HepG2 (cell line): Measurements from ENCODE around the gene ADSS1. TPM values are rescaled to one million over a fixed set of nuclear protein-coding genes. Genes with fewer than 3 reads are reported as not detected.

Experiments
- ATAD3A ChIP-seq: sonication (generic); formaldehyde crosslinking; IDR thresholded peaks from 2 replicates; pipeline ENCODE4 v1.4.0; 2020; ENCODE audit warnings: missing genetic modification reagents
- CEBPG ChIP-seq: IDR thresholded peaks from 2 replicates; pipeline ENCODE4 v1.6.1; 2016
- CREM ChIP-seq, 2 experiments: sonication (generic) in 1 of 2; formaldehyde crosslinking in 1 of 2; IDR thresholded peaks; 2 replicates each; pipeline versions ENCODE4 v1.4.0 to v1.6.1; 2016 to 2020; ENCODE audit warnings: antibody characterized with exemption in 1 of 2, mild to moderate bottlenecking in 1 of 2, missing genetic modification reagents in 1 of 2
- ERF ChIP-seq: IDR thresholded peaks from 2 replicates; pipeline ENCODE4 v1.6.1; 2018; ENCODE audit warnings: missing biosample characterization, missing genetic modification reagents
- HIVEP1 ChIP-seq: sonication (generic); formaldehyde crosslinking; IDR thresholded peaks from 2 replicates; pipeline ENCODE4 v1.4.0; 2020; ENCODE audit warnings: mild to moderate bottlenecking, missing genetic modification reagents
- KDM3A ChIP-seq: IDR thresholded peaks from 2 replicates; pipeline ENCODE4 v1.6.1; 2018; ENCODE audit warnings: low read depth, missing compliant biosample characterization
- MBNL3 ChIP-seq: fragments of 250-450 bp; sonication (Bioruptor Pico); conservative IDR thresholded peaks from 2 replicates; pipeline ENCODE4 v1.8.0; 2022; ENCODE audit warnings: mild to moderate bottlenecking, inconsistent platforms
- MED1 ChIP-seq: sonication (generic); formaldehyde crosslinking; IDR thresholded peaks from 2 replicates; pipeline ENCODE4 v1.4.0; 2020; ENCODE audit warnings: missing genetic modification reagents
- PLRG1 ChIP-seq: fragments of 450-650 bp; conservative IDR thresholded peaks from 2 replicates; pipeline ENCODE4 v1.6.1; 2016
- SAP130 ChIP-seq: IDR thresholded peaks from 2 replicates; pipeline ENCODE4 v1.6.1; 2016; ENCODE audit warnings: low read depth
- SIX1 ChIP-seq: sonication (generic); formaldehyde crosslinking; IDR thresholded peaks from 2 replicates; pipeline ENCODE4 v1.4.0; 2020; ENCODE audit warnings: missing genetic modification reagents, borderline replicate concordance
- TBP ChIP-seq: sonication (generic); formaldehyde crosslinking; IDR thresholded peaks from 2 replicates; pipeline ENCODE4 v1.5.0; 2020; ENCODE audit warnings: missing genetic modification reagents
- ZFP90 ChIP-seq: sonication (generic); formaldehyde crosslinking; IDR thresholded peaks from 2 replicates; pipeline ENCODE4 v1.8.0; 2022; ENCODE audit warnings: missing genetic modification reagents, mild to moderate bottlenecking, inconsistent platforms, borderline replicate concordance
- ZNF572 ChIP-seq: sonication (generic); formaldehyde crosslinking; IDR thresholded peaks from 2 replicates; pipeline ENCODE4 v1.5.1; 2020; ENCODE audit warnings: mild to moderate bottlenecking, missing genetic modification reagents
- ZNF598 ChIP-seq: sonication (generic); formaldehyde crosslinking; IDR thresholded peaks from 2 replicates; pipeline ENCODE4 v1.5.1; 2020; ENCODE audit warnings: mild to moderate bottlenecking, missing genetic modification reagents, borderline replicate concordance
- polyA plus RNA-seq, 8 experiments: library from polyadenylated mRNA; depleted of rRNA in 3 of 8; stranded (reverse) in 7 of 8; unstranded in 1 of 8; fragments of >200 nt; fragmentation: Illumina TruSeq in 4 of 8; extraction: Trizol in 4 of 8; gene quantifications; 2 replicates each; pipeline versions ENCODE4 v1.2.1 to v1.2.3, GENCODE V29; 2011 to 2016; ENCODE audit warnings: low read depth in 4 of 8, missing spikeins in 1 of 8, mixed read lengths in 1 of 8; ENCODE audit not compliant: insufficient read depth in 1 of 8
- total RNA-seq, 5 experiments: library from RNA; depleted of rRNA; stranded (reverse); fragments of >200 nt; fragmentation: Illumina TruSeq; extraction: Trizol; gene quantifications; 2 replicates each; pipeline ENCODE4 v1.2.3, GENCODE V29; 2016; ENCODE audit warnings: low read depth in 1 of 5
- TF ChIP-seq, protein P1 (sequence below): sonication (generic); formaldehyde crosslinking; IDR thresholded peaks from 2 replicates; pipeline ENCODE4 v1.5.1; 2020; ENCODE audit warnings: mild to moderate bottlenecking, missing genetic modification reagents, moderate library complexity
- TF ChIP-seq, protein P2 (sequence below): IDR thresholded peaks from 2 replicates; pipeline ENCODE4 v1.4.0; 2020; ENCODE audit warnings: mild to moderate bottlenecking, missing genetic modification reagents
- TF ChIP-seq, protein P3 (sequence below): sonication (generic); formaldehyde crosslinking; IDR thresholded peaks from 2 replicates; pipeline ENCODE4 v1.9.0; 2021; ENCODE audit warnings: missing genetic modification reagents, mild to moderate bottlenecking, borderline replicate concordance

The ADSS1 gene
- total and polyA plus RNA-seq, 2 of the 13 experiments (the other 11 are each of a cell fraction or from before 2014, with no cell fraction given): 1.0 to 36.7 TPM

DNA sequence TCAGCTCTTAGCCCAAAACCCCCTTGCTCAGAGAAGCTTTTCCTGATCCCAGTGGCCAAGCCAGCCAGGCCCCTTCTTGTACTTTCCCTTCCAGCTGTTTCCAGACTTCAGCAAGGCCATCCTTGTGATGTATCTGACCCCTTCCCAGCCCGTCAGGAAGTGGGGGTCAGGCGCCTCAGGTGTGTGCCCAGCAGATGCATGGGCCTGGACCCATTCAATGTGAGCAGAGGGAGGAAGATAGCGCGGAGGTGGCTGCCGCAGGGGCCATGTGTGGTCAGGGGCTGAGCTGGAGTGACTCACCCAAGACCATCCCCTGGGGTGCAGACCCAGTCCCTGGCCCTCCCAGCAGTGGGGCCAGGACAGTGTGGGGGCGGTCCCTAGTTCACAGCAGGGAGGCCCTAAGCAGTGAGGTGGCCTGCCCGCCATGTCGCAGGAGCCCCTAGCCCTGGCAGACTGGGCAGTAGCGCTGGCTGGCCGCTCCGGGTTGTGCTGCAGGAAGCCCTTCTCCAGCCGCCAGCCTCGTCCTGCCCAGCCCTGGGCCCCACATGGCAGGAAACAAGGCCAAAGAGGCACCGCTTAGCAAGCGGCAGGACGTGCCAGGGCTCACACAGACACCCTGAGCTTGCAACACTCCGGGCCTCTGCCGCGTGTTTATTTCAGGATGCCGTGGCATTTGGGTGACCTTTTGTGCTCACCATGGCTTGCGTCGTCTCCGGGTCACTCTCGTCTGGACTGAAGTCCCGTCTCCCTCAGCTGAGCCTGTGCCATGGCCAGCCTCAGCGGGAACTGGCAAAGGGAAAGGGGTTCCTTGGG, 12.0 kb downstream of the ADSS1 start (continued):
- TF ChIP-seq ZNF572 (CRISPR knock-in tag) (0 out of 2 replicates have a peak, but pooled peaks have one; percentile 52), HIVEP1 (CRISPR knock-in tag) (peak; percentile 76), MBNL3 (CRISPR knock-in tag) (no peak), CEBPG (CRISPR knock-in tag) (peak; percentile 90), TBP (CRISPR knock-in tag) (no peak), CREM (IDR thresholded peaks at IDR 0.05) (peak; percentile 60; the same call in 1 of the 2 replicates), CREM (CRISPR knock-in tag; IDR thresholded peaks at IDR 0.05) (no peak), ZFP90 (peak; percentile 71; the same call in 1 of the 2 replicates), ATAD3A (peak; percentile 65; the same call in 1 of the 2 replicates), SIX1 (CRISPR knock-in tag) (peak; percentile 54; the same call in 1 of the 2 replicates), KDM3A (0 out of 2 replicates have a peak, but pooled peaks have one; percentile 61), ZNF598 (CRISPR knock-in tag) (peak; percentile 81; the same call in 1 of the 2 replicates), ERF (CRISPR knock-in tag) (peak; percentile 98), PLRG1 (no peak), MED1 (CRISPR knock-in tag) (peak; percentile 100), SAP130 (CRISPR knock-in tag) (peak; percentile 89)
- TF ChIP-seq, protein P1, sequence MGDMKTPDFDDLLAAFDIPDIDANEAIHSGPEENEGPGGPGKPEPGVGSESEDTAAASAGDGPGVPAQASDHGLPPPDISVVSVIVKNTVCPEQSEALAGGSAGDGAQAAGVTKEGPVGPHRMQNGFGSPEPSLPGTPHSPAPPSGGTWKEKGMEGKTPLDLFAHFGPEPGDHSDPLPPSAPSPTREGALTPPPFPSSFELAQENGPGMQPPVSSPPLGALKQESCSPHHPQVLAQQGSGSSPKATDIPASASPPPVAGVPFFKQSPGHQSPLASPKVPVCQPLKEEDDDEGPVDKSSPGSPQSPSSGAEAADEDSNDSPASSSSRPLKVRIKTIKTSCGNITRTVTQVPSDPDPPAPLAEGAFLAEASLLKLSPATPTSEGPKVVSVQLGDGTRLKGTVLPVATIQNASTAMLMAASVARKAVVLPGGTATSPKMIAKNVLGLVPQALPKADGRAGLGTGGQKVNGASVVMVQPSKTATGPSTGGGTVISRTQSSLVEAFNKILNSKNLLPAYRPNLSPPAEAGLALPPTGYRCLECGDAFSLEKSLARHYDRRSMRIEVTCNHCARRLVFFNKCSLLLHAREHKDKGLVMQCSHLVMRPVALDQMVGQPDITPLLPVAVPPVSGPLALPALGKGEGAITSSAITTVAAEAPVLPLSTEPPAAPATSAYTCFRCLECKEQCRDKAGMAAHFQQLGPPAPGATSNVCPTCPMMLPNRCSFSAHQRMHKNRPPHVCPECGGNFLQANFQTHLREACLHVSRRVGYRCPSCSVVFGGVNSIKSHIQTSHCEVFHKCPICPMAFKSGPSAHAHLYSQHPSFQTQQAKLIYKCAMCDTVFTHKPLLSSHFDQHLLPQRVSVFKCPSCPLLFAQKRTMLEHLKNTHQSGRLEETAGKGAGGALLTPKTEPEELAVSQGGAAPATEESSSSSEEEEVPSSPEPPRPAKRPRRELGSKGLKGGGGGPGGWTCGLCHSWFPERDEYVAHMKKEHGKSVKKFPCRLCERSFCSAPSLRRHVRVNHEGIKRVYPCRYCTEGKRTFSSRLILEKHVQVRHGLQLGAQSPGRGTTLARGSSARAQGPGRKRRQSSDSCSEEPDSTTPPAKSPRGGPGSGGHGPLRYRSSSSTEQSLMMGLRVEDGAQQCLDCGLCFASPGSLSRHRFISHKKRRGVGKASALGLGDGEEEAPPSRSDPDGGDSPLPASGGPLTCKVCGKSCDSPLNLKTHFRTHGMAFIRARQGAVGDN (CRISPR knock-in tag): peak; percentile 96
- TF ChIP-seq, protein P2, sequence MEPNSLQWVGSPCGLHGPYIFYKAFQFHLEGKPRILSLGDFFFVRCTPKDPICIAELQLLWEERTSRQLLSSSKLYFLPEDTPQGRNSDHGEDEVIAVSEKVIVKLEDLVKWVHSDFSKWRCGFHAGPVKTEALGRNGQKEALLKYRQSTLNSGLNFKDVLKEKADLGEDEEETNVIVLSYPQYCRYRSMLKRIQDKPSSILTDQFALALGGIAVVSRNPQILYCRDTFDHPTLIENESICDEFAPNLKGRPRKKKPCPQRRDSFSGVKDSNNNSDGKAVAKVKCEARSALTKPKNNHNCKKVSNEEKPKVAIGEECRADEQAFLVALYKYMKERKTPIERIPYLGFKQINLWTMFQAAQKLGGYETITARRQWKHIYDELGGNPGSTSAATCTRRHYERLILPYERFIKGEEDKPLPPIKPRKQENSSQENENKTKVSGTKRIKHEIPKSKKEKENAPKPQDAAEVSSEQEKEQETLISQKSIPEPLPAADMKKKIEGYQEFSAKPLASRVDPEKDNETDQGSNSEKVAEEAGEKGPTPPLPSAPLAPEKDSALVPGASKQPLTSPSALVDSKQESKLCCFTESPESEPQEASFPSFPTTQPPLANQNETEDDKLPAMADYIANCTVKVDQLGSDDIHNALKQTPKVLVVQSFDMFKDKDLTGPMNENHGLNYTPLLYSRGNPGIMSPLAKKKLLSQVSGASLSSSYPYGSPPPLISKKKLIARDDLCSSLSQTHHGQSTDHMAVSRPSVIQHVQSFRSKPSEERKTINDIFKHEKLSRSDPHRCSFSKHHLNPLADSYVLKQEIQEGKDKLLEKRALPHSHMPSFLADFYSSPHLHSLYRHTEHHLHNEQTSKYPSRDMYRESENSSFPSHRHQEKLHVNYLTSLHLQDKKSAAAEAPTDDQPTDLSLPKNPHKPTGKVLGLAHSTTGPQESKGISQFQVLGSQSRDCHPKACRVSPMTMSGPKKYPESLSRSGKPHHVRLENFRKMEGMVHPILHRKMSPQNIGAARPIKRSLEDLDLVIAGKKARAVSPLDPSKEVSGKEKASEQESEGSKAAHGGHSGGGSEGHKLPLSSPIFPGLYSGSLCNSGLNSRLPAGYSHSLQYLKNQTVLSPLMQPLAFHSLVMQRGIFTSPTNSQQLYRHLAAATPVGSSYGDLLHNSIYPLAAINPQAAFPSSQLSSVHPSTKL (CRISPR knock-in tag): peak; percentile 90
- TF ChIP-seq, protein P3, sequence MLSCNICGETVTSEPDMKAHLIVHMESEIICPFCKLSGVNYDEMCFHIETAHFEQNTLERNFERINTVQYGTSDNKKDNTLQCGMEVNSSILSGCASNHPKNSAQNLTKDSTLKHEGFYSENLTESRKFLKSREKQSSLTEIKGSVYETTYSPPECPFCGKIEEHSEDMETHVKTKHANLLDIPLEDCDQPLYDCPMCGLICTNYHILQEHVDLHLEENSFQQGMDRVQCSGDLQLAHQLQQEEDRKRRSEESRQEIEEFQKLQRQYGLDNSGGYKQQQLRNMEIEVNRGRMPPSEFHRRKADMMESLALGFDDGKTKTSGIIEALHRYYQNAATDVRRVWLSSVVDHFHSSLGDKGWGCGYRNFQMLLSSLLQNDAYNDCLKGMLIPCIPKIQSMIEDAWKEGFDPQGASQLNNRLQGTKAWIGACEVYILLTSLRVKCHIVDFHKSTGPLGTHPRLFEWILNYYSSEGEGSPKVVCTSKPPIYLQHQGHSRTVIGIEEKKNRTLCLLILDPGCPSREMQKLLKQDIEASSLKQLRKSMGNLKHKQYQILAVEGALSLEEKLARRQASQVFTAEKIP (CRISPR knock-in tag): no peak
